Smooth muscle cell (in vitro differentiated cells): Measurements from ENCODE around the gene C22orf15. TPM values are rescaled to one million over a fixed set of nuclear protein-coding genes. Genes with fewer than 3 reads are reported as not detected.
"Not testable (repeated sequence)": the region's sequence is repeated elsewhere in the genome, so short reads cannot be mapped to it uniquely, and the experiment has no call there.

Source experiments
- DNase-seq: peaks from one replicate; lab custom pipeline; 2025; ENCODE audit not compliant: unreplicated experiment; lab: John Stamatoyannopoulos, UW
- H2AFZ ChIP-seq: fragments of 200-600 bp; sonication (generic); 2 replicates; pipeline ENCODE4 v1.6.0; 2016; ENCODE audit warnings: antibody characterized with exemption, low read depth, mild to moderate bottlenecking
- H3F3A ChIP-seq: fragments of 200-600 bp; sonication (generic); 2 replicates; pipeline ENCODE4 v1.6.0; 2017; ENCODE audit warnings: antibody characterized with exemption, low read depth
- H3K27ac ChIP-seq: fragments of 200-600 bp; sonication (generic); 2 replicates; pipeline ENCODE4 v1.5.1; 2016; ENCODE audit warnings: low read depth, mild to moderate bottlenecking
- H3K27me3 ChIP-seq: fragments of 200-600 bp; sonication (generic); 2 replicates; pipeline ENCODE4 v1.6.1; 2016; ENCODE audit warnings: low read depth, mild to moderate bottlenecking
- H3K36me3 ChIP-seq: fragments of 200-600 bp; sonication (generic); 2 replicates; pipeline ENCODE4 v1.5.1; 2016; ENCODE audit warnings: low read depth
- H3K4me1 ChIP-seq: fragments of 200-600 bp; sonication (generic); 2 replicates; pipeline ENCODE4 v1.5.1; 2016; ENCODE audit warnings: low read depth
- H3K4me2 ChIP-seq: fragments of 200-600 bp; sonication (generic); 2 replicates; pipeline ENCODE4 v1.6.0; 2016; ENCODE audit warnings: mild to moderate bottlenecking
- H3K4me3 ChIP-seq: fragments of 200-600 bp; sonication (generic); 2 replicates; pipeline ENCODE4 v1.5.1; 2016; ENCODE audit warnings: mild to moderate bottlenecking
- H3K79me2 ChIP-seq: fragments of 200-600 bp; sonication (generic); 2 replicates; pipeline ENCODE4 v1.6.0; 2016; ENCODE audit warnings: low read depth, mild to moderate bottlenecking
- H3K9ac ChIP-seq: fragments of 200-600 bp; sonication (generic); 2 replicates; pipeline ENCODE4 v1.6.0; 2016; ENCODE audit warnings: low read depth
- H3K9me3 ChIP-seq: fragments of 200-600 bp; sonication (generic); replicated peaks from 2 replicates; pipeline ENCODE4 v1.5.1; 2016; ENCODE audit warnings: low read depth
- H4K20me1 ChIP-seq: fragments of 200-600 bp; sonication (generic); 2 replicates; pipeline ENCODE4 v1.6.0; 2016; ENCODE audit warnings: low read depth
- WGBS: methylation state at CpG from one replicate; pipeline ENCODE4 v1.1.7; 2016; ENCODE audit warnings: low lambda C conversion rate; 5-methylcytosine and 5-hydroxymethylcytosine counted together
- polyA plus RNA-seq: library from polyadenylated mRNA; unstranded; fragments of >200 nt; fragmentation: Nextera tagmentation; extraction: Ambion mirVana; gene quantifications from 2 replicates; pipeline ENCODE4 v1.2.1, GENCODE V29; 2016
- total RNA-seq: library from RNA; depleted of rRNA; stranded (reverse); fragments of >200 nt; gene quantifications from 2 replicates; pipeline ENCODE4 v1.2.3, GENCODE V29; 2014
- TF ChIP-seq, protein P1 (sequence below): fragments of 200-600 bp; sonication (generic); IDR thresholded peaks from 2 replicates; pipeline ENCODE4 v1.5.1; 2017; ENCODE audit warnings: borderline replicate concordance, mild to moderate bottlenecking, antibody characterized with exemption; ENCODE audit not compliant: insufficient read depth, poor library complexity, severe bottlenecking

The C22orf15 gene
- total and polyA plus RNA-seq, 2 experiments from 2014 or later = 1.5 TPM; not detected in 1

DNA sequence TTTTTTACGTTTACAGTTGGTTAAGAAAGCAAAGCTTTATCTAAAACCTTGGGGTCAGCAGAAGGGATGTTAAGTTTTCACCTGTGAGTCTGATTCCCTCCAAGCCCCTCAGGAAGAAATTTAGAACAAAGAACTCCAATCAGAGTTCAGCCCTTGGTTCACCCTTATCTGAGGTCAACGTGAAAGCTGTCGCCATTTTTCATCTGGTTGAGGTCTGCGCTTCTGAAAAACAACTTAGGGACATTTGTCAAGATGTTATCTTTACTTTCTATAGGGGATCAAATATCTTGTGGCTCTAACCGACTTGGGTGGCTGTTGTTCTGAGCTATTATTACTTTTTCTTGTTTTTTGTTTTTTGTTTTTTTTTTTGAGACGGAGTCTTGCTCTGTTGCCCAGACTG, 41.9 kb upstream of the C22orf15 start:
- peaks cover 11% of the 10 kb centered on the region for H3K79me2 ChIP-seq
- no peak overlapping the region for H3K27ac ChIP-seq
- TF ChIP-seq, protein P1, sequence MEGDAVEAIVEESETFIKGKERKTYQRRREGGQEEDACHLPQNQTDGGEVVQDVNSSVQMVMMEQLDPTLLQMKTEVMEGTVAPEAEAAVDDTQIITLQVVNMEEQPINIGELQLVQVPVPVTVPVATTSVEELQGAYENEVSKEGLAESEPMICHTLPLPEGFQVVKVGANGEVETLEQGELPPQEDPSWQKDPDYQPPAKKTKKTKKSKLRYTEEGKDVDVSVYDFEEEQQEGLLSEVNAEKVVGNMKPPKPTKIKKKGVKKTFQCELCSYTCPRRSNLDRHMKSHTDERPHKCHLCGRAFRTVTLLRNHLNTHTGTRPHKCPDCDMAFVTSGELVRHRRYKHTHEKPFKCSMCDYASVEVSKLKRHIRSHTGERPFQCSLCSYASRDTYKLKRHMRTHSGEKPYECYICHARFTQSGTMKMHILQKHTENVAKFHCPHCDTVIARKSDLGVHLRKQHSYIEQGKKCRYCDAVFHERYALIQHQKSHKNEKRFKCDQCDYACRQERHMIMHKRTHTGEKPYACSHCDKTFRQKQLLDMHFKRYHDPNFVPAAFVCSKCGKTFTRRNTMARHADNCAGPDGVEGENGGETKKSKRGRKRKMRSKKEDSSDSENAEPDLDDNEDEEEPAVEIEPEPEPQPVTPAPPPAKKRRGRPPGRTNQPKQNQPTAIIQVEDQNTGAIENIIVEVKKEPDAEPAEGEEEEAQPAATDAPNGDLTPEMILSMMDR = no peak
- H3K36me3 ChIP-seq = no peaks in the 10 kb centered on the region
- H3K4me3 ChIP-seq = no peak overlapping the region
- no peak overlapping the region for H2AFZ ChIP-seq
- H3K4me2 ChIP-seq = no peak overlapping the region
- 87% methylated on average over 6 of the region's 6 CpGs for WGBS
- H4K20me1 ChIP-seq = no peaks in the 10 kb centered on the region
- peaks cover 4% of the 10 kb centered on the region for H3K4me1 ChIP-seq
- no peak for DNase-seq
- no peaks in the 10 kb centered on the region for H3F3A ChIP-seq
- H3K27me3 ChIP-seq = no peaks in the 10 kb centered on the region
- no peak overlapping the region for H3K9ac ChIP-seq
- no peaks in the 10 kb centered on the region for H3K9me3 ChIP-seq

DNA sequence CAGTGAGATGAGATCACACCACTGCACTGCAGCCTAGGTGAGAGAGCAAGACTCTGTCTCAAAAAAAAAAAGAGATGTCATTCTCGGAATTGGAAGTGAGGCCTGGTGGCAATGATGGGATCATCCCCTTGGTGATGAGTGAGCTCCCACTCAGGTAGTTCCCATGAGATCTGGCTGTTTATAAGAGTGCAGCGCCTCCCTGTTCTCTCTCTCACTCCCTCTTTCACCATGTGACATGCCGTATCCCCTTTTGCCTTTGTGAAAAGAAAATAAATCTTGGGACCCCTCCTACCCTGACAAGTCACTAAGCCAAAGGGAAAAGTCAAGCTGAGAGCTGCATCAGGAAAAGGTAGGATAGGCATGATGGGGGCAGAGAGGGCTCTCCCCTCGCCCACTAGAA, 40.6 kb upstream of the C22orf15 start:
- 94% methylated on average over 4 of the region's 4 CpGs for WGBS
- H2AFZ ChIP-seq = no peak overlapping the region
- H4K20me1 ChIP-seq = no peaks in the 10 kb centered on the region
- H3K27ac ChIP-seq = no peak overlapping the region
- TF ChIP-seq, protein P1 = no peak
- no peaks in the 10 kb centered on the region for H3K36me3 ChIP-seq
- no peak overlapping the region for H3K9ac ChIP-seq
- no peaks in the 10 kb centered on the region for H3K79me2 ChIP-seq
- H3F3A ChIP-seq = no peaks in the 10 kb centered on the region
- H3K4me2 ChIP-seq = no peak overlapping the region
- no peaks in the 10 kb centered on the region for H3K4me1 ChIP-seq
- H3K9me3 ChIP-seq = no peaks in the 10 kb centered on the region
- no peak for DNase-seq
- no peaks in the 10 kb centered on the region for H3K27me3 ChIP-seq
- no peak overlapping the region for H3K4me3 ChIP-seq

GRCh38 chr22:23722724-23723123, 40.1 kb upstream of the C22orf15 start:
- WGBS = 93% methylated on average over 2 of the region's 2 CpGs
- DNase-seq = no peak

DNA sequence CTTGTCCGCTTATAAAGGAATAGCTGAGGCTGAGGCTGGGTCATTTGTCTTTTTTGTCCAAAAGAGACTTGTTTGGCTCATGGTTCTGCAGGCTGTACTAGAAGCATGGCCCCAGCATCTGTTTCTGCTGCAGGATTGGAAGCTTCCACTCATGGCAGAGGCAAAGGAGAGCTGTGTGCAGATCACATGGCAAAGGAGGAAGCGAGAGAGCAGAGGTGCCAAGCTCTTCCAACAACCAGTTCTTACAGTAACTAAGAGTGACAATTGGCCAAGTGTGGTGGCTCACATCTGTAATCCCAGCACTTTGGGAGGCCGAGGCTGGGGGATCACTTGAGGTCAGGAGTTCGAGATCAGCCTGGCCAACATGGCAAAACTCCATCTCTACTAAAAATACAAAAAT, 34.7 kb upstream of the C22orf15 start:
- 91% methylated on average over 4 of the region's 4 CpGs for whole genome bisulfite sequencing
- not testable (repeated sequence) for H3K36me3 ChIP-seq, H3K9me3 ChIP-seq, H3K27ac ChIP-seq, H3K4me2 ChIP-seq, H3K79me2 ChIP-seq, H3K4me1 ChIP-seq, H3F3A ChIP-seq, H3K27me3 ChIP-seq, H4K20me1 ChIP-seq, H3K9ac ChIP-seq, DNase-seq, H2AFZ ChIP-seq, H3K4me3 ChIP-seq

More at GRCh38 chr22:23722724-23723123, 40.1 kb upstream of the C22orf15 start:
- H3K27me3 ChIP-seq = no peaks in the 10 kb centered on the region
- no peak overlapping the region for H3K9ac ChIP-seq
- H3K9me3 ChIP-seq = no peaks in the 10 kb centered on the region
- H3K27ac ChIP-seq = no peak overlapping the region
- H2AFZ ChIP-seq = no peak overlapping the region
- no peaks in the 10 kb centered on the region for H3K36me3 ChIP-seq
- no peaks in the 10 kb centered on the region for H3K79me2 ChIP-seq
- H3F3A ChIP-seq = no peaks in the 10 kb centered on the region
- no peak overlapping the region for H3K4me3 ChIP-seq
- no peaks in the 10 kb centered on the region for H4K20me1 ChIP-seq
- TF ChIP-seq, protein P1 = no peak
- H3K4me1 ChIP-seq = no peaks in the 10 kb centered on the region
- H3K4me2 ChIP-seq = no peak overlapping the region
